Esophagus muscularis mucosa (tissue), 4 donors: Measurements from ENCODE around the gene CDNF. TPM values are rescaled to one million over a fixed set of nuclear protein-coding genes. Genes with fewer than 3 reads are reported as not detected.

Source experiments
- DNase-seq: peaks from one replicate; pipeline ENCODE4 v3.0.0-alpha.2; 2017; ENCODE audit errors: extremely low spot score
- H3K27ac ChIP-seq, 4 donors: fragments of 200-600 bp; sonication (generic); replicated peaks in 1 of 4; 1 replicate in 3 of 4; 2 replicates in 1 of 4; pipeline ENCODE4 v1.5.1; 2016 to 2019; ENCODE audit warnings: mild to moderate bottlenecking in 1 of 4
- H3K27me3 ChIP-seq, 4 donors: fragments of 200-600 bp; sonication (generic); one replicate each; pipeline versions ENCODE4 v1.5.1 to v1.6.0; 2016 to 2019
- H3K36me3 ChIP-seq, 4 donors: fragments of 200-600 bp; sonication (generic); one replicate each; pipeline ENCODE4 v1.5.1; 2016 to 2019
- H3K4me1 ChIP-seq, 4 donors: fragments of 200-600 bp; sonication (generic); one replicate each; pipeline ENCODE4 v1.5.1; 2016 to 2019
- H3K4me3 ChIP-seq, 4 donors: fragments of 200-600 bp; sonication (generic); 1 replicate in 2 of 4; 2 replicates in 2 of 4; pipeline ENCODE4 v1.5.1; 2016 to 2019; ENCODE audit warnings: mild to moderate bottlenecking in 4 of 4, moderate library complexity in 1 of 4
- H3K9me3 ChIP-seq, 4 donors: fragments of 200-600 bp; sonication (generic); 1 replicate in 3 of 4; 2 replicates in 1 of 4; pipeline ENCODE4 v1.5.1; 2016 to 2019
- CTCF ChIP-seq, 3 experiments: fragments of 200-600 bp in 2 of 3; fragments of 450-650 bp in 1 of 3; sonication (generic) in 2 of 3; IDR thresholded peaks; one replicate each; pipeline ENCODE4 v1.5.1; 2017 to 2019; ENCODE audit warnings: antibody characterized with exemption in 3 of 3, mild to moderate bottlenecking in 2 of 3, moderate library complexity in 1 of 3
- EP300 ChIP-seq: sonication (generic); formaldehyde crosslinking; IDR thresholded peaks from one replicate; pipeline ENCODE4 v1.6.1; 2017; ENCODE audit warnings: antibody characterized with exemption
- POLR2A ChIP-seq: fragments of 450-650 bp; IDR thresholded peaks from one replicate; pipeline ENCODE4 v1.6.1; 2017; ENCODE audit warnings: antibody characterized with exemption, moderate library complexity, mild to moderate bottlenecking, low read depth
- POLR2AphosphoS5 ChIP-seq, 2 donors: sonication (generic); formaldehyde crosslinking; IDR thresholded peaks; one replicate each; pipeline ENCODE4 v1.6.1; 2017; ENCODE audit warnings: antibody characterized with exemption in 2 of 2
- WGBS: methylation state at CpG from one replicate; pipeline ENCODE4 v1.1.5; 2018; 5-methylcytosine and 5-hydroxymethylcytosine counted together
- intact Hi-C: fragments of 100-400 bp; cut with DNase I; formaldehyde crosslinking; loops from one replicate; pipeline ENCODE4 v1.15.1; 2023
- total RNA-seq, 4 donors: library from RNA; depleted of rRNA; stranded (reverse); fragments of >200 nt; gene quantifications; one replicate each; pipeline versions ENCODE4 v1.1.0 to v1.2.1, GENCODE V29; 2016

Gene CDNF
- 1 to 10 TPM in 1 of 4 donors, under 1 TPM in 3; 0.45 to 3.7 (median 0.67) TPM for total RNA-seq

GRCh38 chr10:14837757-14838581 is at the start of gene CDNF, which contains the start of the genes HSPA14 and MSANTD7:
TSS of gene CDNF (minus strand) at chr10:14838037. CDS start at chr10:14837946, 91 bp downstream.
TSS of gene HSPA14 (plus strand) at chr10:14838306. CDS start at chr10:14838403, 97 bp downstream.
TSS of gene MSANTD7 (plus strand) at chr10:14838306. CDS start at chr10:14842285, 3,979 bp downstream.
- intact Hi-C loops: loop anchor here (5.0 kb wide), 3 partner anchors 39 to 236 kb away; partner anchors contain the start of gene SUV39H2
- H3K36me3 ChIP-seq: peaks cover 12 to 24% (median 19%) of the 10 kb centered on the region in 4 donors
- H3K27me3 ChIP-seq: no peaks in the 10 kb centered on the region
- peak within 1 kb of the TSS; percentile 71 to 97 (median 84) for H3K4me3 ChIP-seq
- DNase-seq: peak; percentile 99
- H3K27ac ChIP-seq: peak within 1 kb of the TSS; percentile 95 to 96 (median 96)
- H3K4me1 ChIP-seq: peaks cover 17 to 22% (median 19%) of the 10 kb centered on the region in 4 donors
- WGBS: 0% methylated on average over 23 of the region's 72 CpGs
- H3K9me3 ChIP-seq: no peaks in the 10 kb centered on the region
- TF ChIP-seq CTCF (IDR thresholded peaks at IDR 0.05) (peak in 1 of 3 experiments; percentile 9), EP300 (no peak), POLR2A (peak; percentile 66), POLR2AphosphoS5 (IDR thresholded peaks at IDR 0.05) (peak; percentile 91 to 99)

GRCh38 chr10:14884082-14884481 is 46.2 kb upstream of the CDNF start:
- H3K4me1 ChIP-seq: peaks cover 8 to 14% (median 13%) of the 10 kb centered on the region in 4 donors
- intact Hi-C loops: loop anchor here (5.0 kb wide), 1 partner anchor 68 kb away; the partner anchor contains the start of gene DCLRE1C
- H3K9me3 ChIP-seq: no peaks in the 10 kb centered on the region
- WGBS: 84% methylated on average over 3 of the region's 3 CpGs
- DNase-seq: no peak
- no peak overlapping the region for H3K27ac ChIP-seq
- H3K36me3 ChIP-seq: no peaks in the 10 kb centered on the region
- TF ChIP-seq EP300: no peak
- no peak for TF ChIP-seq POLR2AphosphoS5 (IDR thresholded peaks at IDR 0.05)
- TF ChIP-seq POLR2A: no peak
- no peak for TF ChIP-seq CTCF (IDR thresholded peaks at IDR 0.05)
- H3K27me3 ChIP-seq: no peaks in the 10 kb centered on the region
- H3K4me3 ChIP-seq: no peak overlapping the region

- peaks cover 19 to 34% (median 27%) of the 10 kb centered on the region in 4 donors for H3K4me1 ChIP-seq
- 57% methylated on average over 7 of the region's 7 CpGs for WGBS
- no peak for TF ChIP-seq CTCF (IDR thresholded peaks at IDR 0.05)
- TF ChIP-seq POLR2AphosphoS5 (IDR thresholded peaks at IDR 0.05): no peak
- no peak for TF ChIP-seq EP300
- TF ChIP-seq POLR2A: no peak
- no peaks in the 10 kb centered on the region for H3K36me3 ChIP-seq
- intact Hi-C loops: loop anchor here (5.0 kb wide), 1 partner anchor 72 kb away; the partner anchor contains the start of gene DCLRE1C
- no peaks in the 10 kb centered on the region for H3K9me3 ChIP-seq
- DNase-seq: no peak
- peak overlapping the region in 2 of 4 donors; percentile 75 to 98 for H3K4me3 ChIP-seq
- H3K27ac ChIP-seq: no peak overlapping the region
- H3K27me3 ChIP-seq: no peaks in the 10 kb centered on the region
These were observed 42.4 kb upstream of the CDNF start for GRCh38 chr10:14880229-14880628.

GRCh38 chr10:14879928-14880193 is 42.0 kb upstream of the CDNF start:
- Histone ChIP-seq H3K36me3 (no peaks in the 10 kb centered on the region), H3K27ac (no peak overlapping the region), H3K4me3 (peak overlapping the region; percentile 75 to 98 (median 96)), H3K27me3 (no peaks in the 10 kb centered on the region), H3K9me3 (no peaks in the 10 kb centered on the region), H3K4me1 (peaks cover 19 to 34% (median 27%) of the 10 kb centered on the region in 4 donors)
- intact Hi-C loops: loop anchor here (5.0 to 10.0 kb wide), 4 partner anchors 43 to 285 kb away; partner anchors contain the start of genes CDNF, DCLRE1C, HSPA14 and MSANTD7
- TF ChIP-seq EP300: no peak
- TF ChIP-seq POLR2A: no peak
- TF ChIP-seq POLR2AphosphoS5 (IDR thresholded peaks at IDR 0.05): no peak
- 1% methylated on average over 5 of the region's 5 CpGs for WGBS
- DNase-seq: no peak
